GM12872 (cell line): ENCODE data around the gene TNFRSF25.

ENCODE experiments used
- CTCF ChIP-seq: IDR thresholded peaks from 3 replicates; pipeline ENCODE4 v1.5.1; 2011; ENCODE audit warnings: low read depth, mild to moderate bottlenecking, low read length, moderate library complexity; ENCODE audit not compliant: insufficient read depth

The TNFRSF25 gene

GRCh38 chr1:6483761-6484117 is 17.8 kb upstream of the TNFRSF25 start:
- no peak for TF ChIP-seq CTCF

- TF ChIP-seq CTCF, result no peak
Observed at GRCh38 chr1:6483017-6483760, 17.2 kb upstream of the TNFRSF25 start.

- TF ChIP-seq CTCF, result no peak
Observed at GRCh38 chr1:6481820-6482219, 15.8 kb upstream of the TNFRSF25 start.

- no peak for TF ChIP-seq CTCF
Observed at GRCh38 chr1:6477039-6477820, 11.3 kb upstream of the TNFRSF25 start.

- TF ChIP-seq CTCF, result no peak
Observed at GRCh38 chr1:6476483-6476882, 10.5 kb upstream of the TNFRSF25 start.

GRCh38 chr1:6475381-6476133 is 9.6 kb upstream of the TNFRSF25 start:
- TF ChIP-seq CTCF, result peak; percentile 99

GRCh38 chr1:6474815-6475282 is 8.9 kb upstream of the TNFRSF25 start:
- TF ChIP-seq CTCF, result no peak
